WTC11 (cell line): Measurements from ENCODE around the gene TOM1.

Source experiments
- CREB1 ChIP-seq: sonication (generic); formaldehyde crosslinking; IDR thresholded peaks from 2 replicates; pipeline ENCODE4 v1.8.0; 2023; ENCODE audit warnings: mild to moderate bottlenecking, missing genetic modification reagents
- TCF7 ChIP-seq: sonication (generic); formaldehyde crosslinking; IDR thresholded peaks from 2 replicates; pipeline ENCODE4 v1.8.0; 2022; ENCODE audit warnings: mild to moderate bottlenecking, low read depth, missing genetic modification reagents, moderate library complexity
- ZNF232 ChIP-seq: sonication (generic); formaldehyde crosslinking; IDR thresholded peaks from 2 replicates; pipeline ENCODE4 v1.8.0; 2022; ENCODE audit warnings: mild to moderate bottlenecking, missing genetic modification reagents
- TF ChIP-seq, protein P1 (sequence below): fragments of 200-600 bp; IDR thresholded peaks from 2 replicates; pipeline ENCODE4 v1.8.0; 2022; ENCODE audit warnings: antibody characterized with exemption
- TF ChIP-seq, protein P2 (sequence below): sonication (generic); formaldehyde crosslinking; IDR thresholded peaks from 2 replicates; pipeline ENCODE4 v1.8.0; 2022; ENCODE audit warnings: mild to moderate bottlenecking, missing genetic modification reagents
- TF ChIP-seq, protein P3 (sequence below): sonication (generic); formaldehyde crosslinking; IDR thresholded peaks from 2 replicates; pipeline ENCODE4 v1.8.0; 2022; ENCODE audit warnings: mild to moderate bottlenecking, missing genetic modification reagents
- TF ChIP-seq, protein P4 (sequence below): sonication (generic); formaldehyde crosslinking; IDR thresholded peaks from 2 replicates; pipeline ENCODE4 v1.8.1; 2022; ENCODE audit warnings: mild to moderate bottlenecking, moderate library complexity, missing genetic modification reagents
- TF ChIP-seq, protein P5 (sequence below): sonication (generic); formaldehyde crosslinking; IDR thresholded peaks from 2 replicates; pipeline ENCODE4 v1.8.1; 2023; ENCODE audit warnings: mild to moderate bottlenecking, missing genetic modification reagents, moderate library complexity

DNA sequence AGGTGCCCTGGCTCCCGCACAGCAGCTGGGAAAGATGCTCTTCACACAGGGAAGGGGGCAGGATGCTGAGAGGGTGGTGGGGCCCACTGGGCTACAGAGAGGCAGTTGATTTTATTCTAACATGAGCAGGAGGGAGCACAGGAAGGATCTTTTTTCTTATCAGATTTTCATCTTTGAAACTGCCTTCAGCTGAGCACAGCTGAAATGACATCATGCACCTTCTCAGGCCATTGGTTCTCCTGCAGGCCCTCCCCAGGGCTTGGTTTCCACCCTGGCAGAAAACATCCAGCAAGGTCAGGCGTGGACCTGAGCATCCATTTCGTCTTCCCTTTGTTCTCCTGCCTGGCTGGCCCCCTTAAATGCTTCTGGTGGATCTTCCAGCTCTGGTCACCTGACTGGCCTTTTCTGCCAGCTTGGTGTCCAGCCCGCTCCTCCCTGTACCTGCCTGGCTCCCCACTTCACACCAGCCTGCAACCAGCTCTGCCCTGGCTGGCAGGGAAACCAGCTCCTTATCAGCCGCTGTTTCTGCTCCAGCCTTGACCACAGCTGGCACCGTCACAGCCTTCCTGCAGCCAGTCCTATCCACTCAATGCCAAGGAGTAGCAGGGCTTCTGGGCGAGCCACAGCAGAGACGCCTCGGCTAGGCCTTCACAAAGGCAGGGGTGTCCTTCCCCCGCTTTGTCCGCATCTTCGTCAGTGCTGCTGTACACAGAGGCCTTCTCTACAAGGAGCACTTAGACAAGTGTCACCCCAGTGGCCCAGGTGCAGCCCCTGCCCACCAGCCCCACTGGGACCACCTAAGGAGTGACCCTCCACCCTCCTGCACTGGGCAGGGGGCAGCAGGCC lies 36.5 kb downstream of the TOM1 start:
- TF ChIP-seq ZNF232 (CRISPR knock-in tag) = no peak
- TF ChIP-seq, protein P1, sequence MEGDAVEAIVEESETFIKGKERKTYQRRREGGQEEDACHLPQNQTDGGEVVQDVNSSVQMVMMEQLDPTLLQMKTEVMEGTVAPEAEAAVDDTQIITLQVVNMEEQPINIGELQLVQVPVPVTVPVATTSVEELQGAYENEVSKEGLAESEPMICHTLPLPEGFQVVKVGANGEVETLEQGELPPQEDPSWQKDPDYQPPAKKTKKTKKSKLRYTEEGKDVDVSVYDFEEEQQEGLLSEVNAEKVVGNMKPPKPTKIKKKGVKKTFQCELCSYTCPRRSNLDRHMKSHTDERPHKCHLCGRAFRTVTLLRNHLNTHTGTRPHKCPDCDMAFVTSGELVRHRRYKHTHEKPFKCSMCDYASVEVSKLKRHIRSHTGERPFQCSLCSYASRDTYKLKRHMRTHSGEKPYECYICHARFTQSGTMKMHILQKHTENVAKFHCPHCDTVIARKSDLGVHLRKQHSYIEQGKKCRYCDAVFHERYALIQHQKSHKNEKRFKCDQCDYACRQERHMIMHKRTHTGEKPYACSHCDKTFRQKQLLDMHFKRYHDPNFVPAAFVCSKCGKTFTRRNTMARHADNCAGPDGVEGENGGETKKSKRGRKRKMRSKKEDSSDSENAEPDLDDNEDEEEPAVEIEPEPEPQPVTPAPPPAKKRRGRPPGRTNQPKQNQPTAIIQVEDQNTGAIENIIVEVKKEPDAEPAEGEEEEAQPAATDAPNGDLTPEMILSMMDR = no peak
- TF ChIP-seq, protein P2, sequence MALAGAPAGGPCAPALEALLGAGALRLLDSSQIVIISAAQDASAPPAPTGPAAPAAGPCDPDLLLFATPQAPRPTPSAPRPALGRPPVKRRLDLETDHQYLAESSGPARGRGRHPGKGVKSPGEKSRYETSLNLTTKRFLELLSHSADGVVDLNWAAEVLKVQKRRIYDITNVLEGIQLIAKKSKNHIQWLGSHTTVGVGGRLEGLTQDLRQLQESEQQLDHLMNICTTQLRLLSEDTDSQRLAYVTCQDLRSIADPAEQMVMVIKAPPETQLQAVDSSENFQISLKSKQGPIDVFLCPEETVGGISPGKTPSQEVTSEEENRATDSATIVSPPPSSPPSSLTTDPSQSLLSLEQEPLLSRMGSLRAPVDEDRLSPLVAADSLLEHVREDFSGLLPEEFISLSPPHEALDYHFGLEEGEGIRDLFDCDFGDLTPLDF = no peak
- TF ChIP-seq TCF7 (CRISPR knock-in tag) = no peak
- TF ChIP-seq, protein P3, sequence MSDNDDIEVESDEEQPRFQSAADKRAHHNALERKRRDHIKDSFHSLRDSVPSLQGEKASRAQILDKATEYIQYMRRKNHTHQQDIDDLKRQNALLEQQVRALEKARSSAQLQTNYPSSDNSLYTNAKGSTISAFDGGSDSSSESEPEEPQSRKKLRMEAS (CRISPR knock-in tag) = no peak
- TF ChIP-seq, protein P4, sequence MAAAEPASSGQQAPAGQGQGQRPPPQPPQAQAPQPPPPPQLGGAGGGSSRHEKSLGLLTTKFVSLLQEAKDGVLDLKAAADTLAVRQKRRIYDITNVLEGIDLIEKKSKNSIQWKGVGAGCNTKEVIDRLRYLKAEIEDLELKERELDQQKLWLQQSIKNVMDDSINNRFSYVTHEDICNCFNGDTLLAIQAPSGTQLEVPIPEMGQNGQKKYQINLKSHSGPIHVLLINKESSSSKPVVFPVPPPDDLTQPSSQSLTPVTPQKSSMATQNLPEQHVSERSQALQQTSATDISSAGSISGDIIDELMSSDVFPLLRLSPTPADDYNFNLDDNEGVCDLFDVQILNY (CRISPR knock-in tag) = no peak
- TF ChIP-seq CREB1 (CRISPR knock-in tag) = no peak
- TF ChIP-seq, protein P5, sequence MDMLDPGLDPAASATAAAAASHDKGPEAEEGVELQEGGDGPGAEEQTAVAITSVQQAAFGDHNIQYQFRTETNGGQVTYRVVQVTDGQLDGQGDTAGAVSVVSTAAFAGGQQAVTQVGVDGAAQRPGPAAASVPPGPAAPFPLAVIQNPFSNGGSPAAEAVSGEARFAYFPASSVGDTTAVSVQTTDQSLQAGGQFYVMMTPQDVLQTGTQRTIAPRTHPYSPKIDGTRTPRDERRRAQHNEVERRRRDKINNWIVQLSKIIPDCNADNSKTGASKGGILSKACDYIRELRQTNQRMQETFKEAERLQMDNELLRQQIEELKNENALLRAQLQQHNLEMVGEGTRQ (CRISPR knock-in tag) = no peak
